GM19239 (cell line): ENCODE measurements around the gene NDRG4.
A peak's percentile ranks its signal among the peaks of the same experiment; 100 is the strongest.

Experiments
- DNase-seq: peaks from one replicate; pipeline ENCODE4 v3.0.0; 2011; ENCODE audit warnings: low spot score; ENCODE audit not compliant: insufficient read length
- FAIRE-seq: peaks from 2 replicates; lab custom pipeline; 2011; peaks lifted over from hg19 to GRCh38; lab: Jason Lieb, UNC

The NDRG4 gene

GRCh38 chr16:58499615-58500351, at the start of gene NDRG4:
Gene NDRG4 (plus strand): TSS chr16:58500143. CDS start chr16:58500249, 106 bp downstream.
- DNase-seq = no peak
- no peak for FAIRE-seq

- FAIRE-seq = no peak
Measured at GRCh38 chr16:58450590-58450989, 49.4 kb upstream of the NDRG4 start.

GRCh38 chr16:58451265-58451689, 48.7 kb upstream of the NDRG4 start:
- FAIRE-seq = no peak
- no peak for DNase-seq

More at GRCh38 chr16:58450590-58450989, 49.4 kb upstream of the NDRG4 start:
- DNase-seq = no peak

GRCh38 chr16:58451945-58452401, 48.0 kb upstream of the NDRG4 start:
- FAIRE-seq (no peak), DNase-seq (no peak)

- FAIRE-seq (no peak), DNase-seq (no peak)
Measured at GRCh38 chr16:58452640-58453039, 47.3 kb upstream of the NDRG4 start.

GRCh38 chr16:58454178-58454577, 45.8 kb upstream of the NDRG4 start:
- no peak for DNase-seq
- no peak for FAIRE-seq

GRCh38 chr16:58454856-58455255, 45.1 kb upstream of the NDRG4 start:
- FAIRE-seq (no peak), DNase-seq (no peak)

GRCh38 chr16:58455750-58456149, 44.2 kb upstream of the NDRG4 start:
- no peak for DNase-seq
- FAIRE-seq = no peak

- FAIRE-seq (no peak), DNase-seq (no peak)
Measured at GRCh38 chr16:58456193-58456592, 43.8 kb upstream of the NDRG4 start.

GRCh38 chr16:58458606-58459343, 41.2 kb upstream of the NDRG4 start:
- DNase-seq (no peak), FAIRE-seq (no peak)

- no peak for DNase-seq
Measured at GRCh38 chr16:58459344-58460218, 40.4 kb upstream of the NDRG4 start.

GRCh38 chr16:58460219-58460610, 39.7 kb upstream of the NDRG4 start:
- no peak for DNase-seq
- FAIRE-seq = no peak

More at GRCh38 chr16:58459344-58460218, 40.4 kb upstream of the NDRG4 start:
- no peak for FAIRE-seq

- no peak for DNase-seq
- FAIRE-seq = no peak
Measured at GRCh38 chr16:58461056-58461455, 38.9 kb upstream of the NDRG4 start.

GRCh38 chr16:58461640-58462039, 38.3 kb upstream of the NDRG4 start:
- DNase-seq (no peak), FAIRE-seq (no peak)

- no peak for FAIRE-seq
- DNase-seq = no peak
Measured at GRCh38 chr16:58462089-58462488, 37.9 kb upstream of the NDRG4 start.

- no peak for FAIRE-seq
- no peak for DNase-seq
Measured at GRCh38 chr16:58462499-58462996, 37.4 kb upstream of the NDRG4 start.

GRCh38 chr16:58462997-58463941, 36.7 kb upstream of the NDRG4 start:
- FAIRE-seq (no peak), DNase-seq (peak; percentile 31)

GRCh38 chr16:58464047-58464915, 35.7 kb upstream of the NDRG4 start:
- FAIRE-seq = no peak

More at GRCh38 chr16:58464047-58464915, 35.7 kb upstream of the NDRG4 start:
- no peak for DNase-seq
